ENCODE data around the gene CELA3A.

- TF ChIP-seq CTCF (IDR thresholded peaks at IDR 0.05) (no peak), ZFX (IDR thresholded peaks at IDR 0.05; ENCODE audit: borderline replicate concordance) (no peak)
Measured at GRCh38 chr1:22056936-22057335, 55.5 kb downstream of the CELA3A start.

Measured in 22Rv1 (cell line).